Right lobe of liver (tissue), 6 donors: ENCODE data around the gene DIAPH3. TPM values are rescaled to one million over a fixed set of nuclear protein-coding genes. Genes with fewer than 3 reads are reported as not detected.

Experiments
- ATAC-seq, 4 donors: fragments of 200-7000 bp; cut with Tn5 transposase; one replicate each; pipeline ENCODE4 v1.9.1; 2020; ENCODE audit warnings: mild to moderate bottlenecking in 4 of 4, moderate library complexity in 4 of 4
- DNase-seq, 3 donors: peaks; one replicate each; pipeline ENCODE4 v3.0.0-alpha.2; 2020
- H3K27ac ChIP-seq, 3 donors: fragments of 200-600 bp; one replicate each; pipeline ENCODE4 v1.8.0; 2022
- H3K27me3 ChIP-seq, 2 donors: fragments of 200-600 bp; one replicate each; pipeline ENCODE4 v1.8.0; 2022
- H3K36me3 ChIP-seq, 4 donors: fragments of 200-600 bp; sonication (generic) in 1 of 4; one replicate each; pipeline versions ENCODE4 v1.5.1 to v1.8.0; 2017 to 2022; ENCODE audit warnings: control low read depth in 1 of 4
- H3K4me1 ChIP-seq, 4 donors: fragments of 200-600 bp; sonication (generic) in 1 of 4; one replicate each; pipeline versions ENCODE4 v1.5.1 to v1.8.0; 2017 to 2022; ENCODE audit warnings: control low read depth in 1 of 4
- H3K4me3 ChIP-seq, 3 donors: fragments of 200-600 bp; one replicate each; pipeline ENCODE4 v1.8.0; 2022
- H3K9me3 ChIP-seq, 4 donors: fragments of 200-600 bp; sonication (generic) in 1 of 4; one replicate each; pipeline versions ENCODE4 v1.5.1 to v1.8.0; 2017 to 2022; ENCODE audit warnings: control low read depth in 1 of 4
- CTCF ChIP-seq, 4 donors: fragments of 200-600 bp in 3 of 4; fragments of 450-650 bp in 1 of 4; IDR thresholded peaks; one replicate each; pipeline versions ENCODE4 v1.5.1 to v1.8.0; 2016 to 2022; ENCODE audit warnings: antibody characterized with exemption in 4 of 4, mild to moderate bottlenecking in 2 of 4
- POLR2A ChIP-seq: fragments of 450-650 bp; IDR thresholded peaks from one replicate; pipeline ENCODE4 v1.6.1; 2017; ENCODE audit warnings: antibody characterized with exemption, mild to moderate bottlenecking
- WGBS: methylation state at CpG from one replicate; pipeline ENCODE4 v1.1.6; 2018; ENCODE audit warnings: low coverage, low lambda C conversion rate; ENCODE audit not compliant: insufficient coverage; ENCODE audit errors: missing lambda C conversion rate; 5-methylcytosine and 5-hydroxymethylcytosine counted together
- intact Hi-C, 2 donors: fragments of 100-400 bp; cut with DNase I; formaldehyde crosslinking; loops; one replicate each; pipeline versions ENCODE4 v1.11.2 to v1.14.1; 2022
- total RNA-seq, 6 experiments: library from RNA; depleted of rRNA in 2 of 6; stranded (reverse); fragments of >200 nt in 2 of 6; fragmentation: NEBNext Ultra II Directional in 3 of 6; extraction: Animal tissue kit (Norgen Biotek cat#: 25700) in 3 of 6; gene quantifications; one replicate each; pipeline versions ENCODE4 v1.1.0 to v1.2.4, GENCODE V29; 2016 to 2023
- donor health status: DM: no; HTN: yes; CAD: no.
- donor health status: DM: no; HTN: no; CAD: no.
- donor health status: DM: no; HTN: no; CAD: no.
- donor health status: DM: no; HTN: yes; CAD: no.
- donor health status: DM: no; HTN: yes; CAD: no.

The DIAPH3 gene
- total RNA-seq, 6 experiments from 2014 or later = 0.10 to 1.6 (median 0.93) TPM; not detected in 1

DNA sequence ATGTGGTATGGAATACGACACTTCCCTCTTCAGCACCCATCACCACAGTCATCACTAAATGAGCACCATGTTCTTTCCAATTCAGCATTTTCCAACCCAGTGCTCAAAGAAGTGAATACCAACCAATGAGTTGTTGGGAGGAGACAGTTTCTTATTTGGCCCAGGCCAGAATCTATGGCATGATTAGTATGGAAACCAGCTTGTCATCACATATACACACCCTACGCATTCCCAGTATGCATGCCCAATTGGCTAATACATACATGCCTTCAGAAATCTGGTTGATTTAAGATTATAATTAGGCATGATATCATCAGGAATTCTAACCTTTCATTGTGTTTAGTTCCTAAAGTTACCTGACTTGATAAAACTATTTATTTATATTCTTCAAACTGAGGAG lies 430.0 kb downstream of the DIAPH3 start:
- H3K4me3 ChIP-seq = no peak overlapping the region
- 94% methylated on average over 2 of the region's 2 CpGs for WGBS
- no peaks in the 10 kb centered on the region for H3K4me1 ChIP-seq
- H3K27me3 ChIP-seq = no peaks in the 10 kb centered on the region
- TF ChIP-seq CTCF (IDR thresholded peaks at IDR 0.05) = no peak
- no peak for TF ChIP-seq POLR2A
- no peaks in the 10 kb centered on the region for H3K36me3 ChIP-seq
- no peak overlapping the region for H3K27ac ChIP-seq
- intact Hi-C loops = no loop called here
- H3K9me3 ChIP-seq = no peaks in the 10 kb centered on the region
- DNase-seq = no peak
- no peak for ATAC-seq

- TF ChIP-seq POLR2A (no peak), CTCF (IDR thresholded peaks at IDR 0.05) (no peak)
- H3K9me3 ChIP-seq = no peaks in the 10 kb centered on the region
- H3K4me3 ChIP-seq = no peak overlapping the region
- no peaks in the 10 kb centered on the region for H3K36me3 ChIP-seq
- ATAC-seq (no peak), DNase-seq (no peak)
- no peaks in the 10 kb centered on the region for H3K4me1 ChIP-seq
- 97% methylated on average over 3 of the region's 3 CpGs for WGBS
- intact Hi-C loops = no loop called here
- H3K27me3 ChIP-seq = no peaks in the 10 kb centered on the region
- H3K27ac ChIP-seq = no peak overlapping the region
Observed at GRCh38 chr13:59730026-59730425, 433.7 kb downstream of the DIAPH3 start.

DNA sequence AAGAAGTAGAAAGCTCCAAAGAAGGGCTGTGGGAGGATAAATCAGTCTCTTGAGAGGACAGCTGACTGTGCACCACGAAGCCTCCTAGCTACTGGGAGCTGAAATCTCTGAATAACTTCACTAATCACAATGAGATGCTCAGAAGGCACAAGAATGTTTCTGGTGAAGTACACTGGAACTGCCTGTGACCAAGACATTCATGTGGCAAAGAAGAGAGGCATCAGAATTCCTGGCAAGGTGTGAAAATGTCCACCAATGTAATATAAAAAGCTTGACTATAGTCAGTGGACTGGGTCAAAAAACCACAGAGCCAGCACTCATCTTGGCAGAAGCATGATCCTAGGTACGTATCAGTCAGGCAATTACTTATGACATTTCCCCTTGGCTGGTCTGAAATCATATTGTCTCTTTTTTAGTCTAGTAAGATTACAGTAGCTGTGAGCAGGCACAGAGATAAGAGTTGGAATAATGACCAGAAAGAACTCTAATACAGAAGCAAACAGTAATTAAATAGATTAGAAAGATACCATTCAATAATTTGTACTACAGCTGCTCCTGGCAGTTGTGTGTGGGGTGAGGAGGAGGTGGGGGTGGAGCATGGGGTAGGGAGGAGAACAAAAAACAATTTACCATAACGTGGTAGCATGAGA lies 434.7 kb downstream of the DIAPH3 start:
- no peaks in the 10 kb centered on the region for H3K27me3 ChIP-seq
- intact Hi-C loops = no loop called here
- no peak overlapping the region for H3K27ac ChIP-seq
- no peaks in the 10 kb centered on the region for H3K36me3 ChIP-seq
- H3K9me3 ChIP-seq = no peaks in the 10 kb centered on the region
- 75% methylated on average over 2 of the region's 3 CpGs for WGBS
- no peak for DNase-seq
- H3K4me3 ChIP-seq = no peak overlapping the region
- TF ChIP-seq POLR2A = no peak
- TF ChIP-seq CTCF (IDR thresholded peaks at IDR 0.05) = no peak
- no peaks in the 10 kb centered on the region for H3K4me1 ChIP-seq
- ATAC-seq = no peak

DNA sequence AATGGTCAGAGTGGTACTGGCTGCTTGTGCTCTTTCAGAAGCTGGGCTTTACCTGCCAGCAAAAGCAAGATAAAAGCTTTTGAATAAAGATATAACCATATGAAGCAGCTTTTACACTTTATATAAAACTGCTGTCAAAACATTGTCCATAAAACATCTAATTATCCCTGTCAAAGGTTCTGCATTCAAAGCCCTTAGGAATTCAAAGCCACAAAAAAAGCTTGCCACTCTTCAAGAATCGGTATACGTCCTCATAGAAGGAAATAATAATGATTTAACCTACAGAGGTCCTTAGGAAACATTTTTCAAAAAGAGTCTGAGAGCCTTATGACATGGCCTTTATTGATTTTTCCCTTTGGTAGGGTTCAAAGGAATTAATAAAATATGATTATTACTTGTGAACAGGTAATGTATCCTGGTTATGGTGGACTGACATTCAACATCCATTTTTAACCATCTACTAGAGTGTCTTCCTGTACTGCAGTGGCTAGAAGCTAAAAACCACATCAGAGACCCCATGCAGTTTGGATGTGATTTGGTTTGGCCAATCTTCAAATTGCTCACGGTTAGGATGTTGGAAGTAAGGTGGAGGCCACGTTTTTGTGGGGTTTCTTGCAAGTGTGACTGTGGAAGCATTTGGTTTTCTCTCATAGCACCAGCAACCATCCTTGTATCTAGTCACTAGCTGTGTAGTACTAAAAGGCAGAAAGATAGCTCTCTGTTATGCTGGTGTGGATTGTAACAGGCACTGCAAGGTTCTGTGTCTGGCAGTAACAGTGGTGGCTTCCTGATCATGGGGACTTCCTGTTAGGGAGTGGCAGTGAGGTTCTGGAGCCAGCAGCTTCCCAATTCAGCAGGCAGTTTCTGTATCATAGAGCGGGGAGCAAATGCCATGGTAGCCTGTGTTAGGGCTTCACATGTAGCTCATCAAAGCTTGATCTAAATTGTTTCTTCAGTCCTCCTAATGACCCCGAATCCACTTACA lies 441.5 kb downstream of the DIAPH3 start:
- WGBS = 76% methylated on average over 4 of the region's 6 CpGs
- TF ChIP-seq CTCF (IDR thresholded peaks at IDR 0.05) (no peak), POLR2A (no peak)
- Histone ChIP-seq H3K4me3 (no peak overlapping the region), H3K27me3 (no peaks in the 10 kb centered on the region), H3K27ac (no peak overlapping the region), H3K4me1 (no peaks in the 10 kb centered on the region), H3K36me3 (no peaks in the 10 kb centered on the region), H3K9me3 (no peaks in the 10 kb centered on the region)
- intact Hi-C loops = no loop called here
- peak in 3 of 4 donors; percentile 35 to 52 (median 48) for ATAC-seq
- DNase-seq = no peak
